ENCODE results near the gene DUOX1.
"Not testable (repeated sequence)": the region's sequence is repeated elsewhere in the genome, so short reads cannot be mapped to it uniquely, and the experiment has no call there.

The DUOX1 gene

GRCh38 chr15:45129651-45130129 is at the start of gene DUOX1, which contains the start of gene DUOXA1:
Gene DUOX1, plus strand, starts transcription at chr15:45129994. Its CDS starts 1,973 bp downstream, at chr15:45131967.
Gene DUOXA1, minus strand, starts transcription at chr15:45129879. Its CDS starts 6,865 bp downstream, at chr15:45123014.
- no peak for DNase-seq (ENCODE audit: low read depth, low spot score)

GRCh38 chr15:45080593-45080992 is 49.2 kb upstream of the DUOX1 start:
- DNase-seq (ENCODE audit: low read depth, low spot score), result not testable (repeated sequence)

DNA sequence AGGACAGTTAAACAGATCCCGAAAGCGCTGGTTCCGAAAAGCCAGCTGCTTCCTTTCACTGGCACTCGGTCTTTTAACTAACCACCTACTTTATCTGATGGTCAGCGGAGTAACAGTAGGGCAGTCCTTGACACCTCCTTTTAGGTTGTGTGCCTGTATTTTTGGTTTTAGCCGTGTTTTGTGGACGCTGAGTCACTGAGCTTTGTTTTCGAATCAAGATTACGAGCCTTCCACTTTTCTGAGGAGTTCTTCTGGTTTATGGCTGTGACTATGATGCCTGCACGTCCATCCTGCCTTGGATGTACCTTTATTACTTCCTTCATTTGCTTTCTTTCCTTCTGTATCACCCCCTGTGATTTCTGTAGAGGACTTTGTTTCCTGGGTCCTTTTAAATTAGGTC is 47.4 kb upstream of the DUOX1 start:
- DNase-seq (ENCODE audit: low read depth, low spot score), result not testable (repeated sequence)

- DNase-seq (ENCODE audit: low read depth, low spot score), result no peak
Measured at GRCh38 chr15:45083223-45083622, 46.6 kb upstream of the DUOX1 start.

- no peak for DNase-seq (ENCODE audit: low read depth, low spot score)
Measured at GRCh38 chr15:45084163-45084562, 45.6 kb upstream of the DUOX1 start.

DNA sequence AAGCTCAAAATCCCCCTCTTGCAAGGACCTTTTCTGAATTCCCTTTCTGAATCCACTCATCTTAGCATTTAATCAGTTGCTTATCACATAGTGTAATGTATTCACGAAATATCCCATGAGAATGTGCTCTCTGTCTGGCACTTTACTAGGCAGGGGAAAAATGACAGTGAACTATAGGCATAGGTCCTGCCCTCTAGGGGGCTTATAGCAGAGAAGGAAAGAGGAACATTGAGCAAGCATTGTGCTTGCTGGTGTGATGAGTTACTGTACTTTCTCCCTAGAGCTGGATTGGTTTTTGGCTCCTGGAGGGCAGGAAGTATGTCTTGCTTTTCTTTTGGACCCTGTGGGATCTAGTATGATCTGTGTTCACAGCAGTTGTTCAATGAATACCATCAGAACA is 42.3 kb upstream of the DUOX1 start:
- DNase-seq (ENCODE audit: low read depth, low spot score), result no peak

GRCh38 chr15:45088801-45089711 is 40.7 kb upstream of the DUOX1 start:
- DNase-seq (ENCODE audit: low read depth, low spot score), result no peak

GRCh38 chr15:45089712-45090373 is 40.0 kb upstream of the DUOX1 start:
- no peak for DNase-seq (ENCODE audit: low read depth, low spot score)

- DNase-seq (ENCODE audit: low read depth, low spot score), result no peak
Measured at GRCh38 chr15:45091161-45091560, 38.6 kb upstream of the DUOX1 start.

- no peak for DNase-seq (ENCODE audit: low read depth, low spot score)
Measured at GRCh38 chr15:45091576-45091975, 38.2 kb upstream of the DUOX1 start.

DNA sequence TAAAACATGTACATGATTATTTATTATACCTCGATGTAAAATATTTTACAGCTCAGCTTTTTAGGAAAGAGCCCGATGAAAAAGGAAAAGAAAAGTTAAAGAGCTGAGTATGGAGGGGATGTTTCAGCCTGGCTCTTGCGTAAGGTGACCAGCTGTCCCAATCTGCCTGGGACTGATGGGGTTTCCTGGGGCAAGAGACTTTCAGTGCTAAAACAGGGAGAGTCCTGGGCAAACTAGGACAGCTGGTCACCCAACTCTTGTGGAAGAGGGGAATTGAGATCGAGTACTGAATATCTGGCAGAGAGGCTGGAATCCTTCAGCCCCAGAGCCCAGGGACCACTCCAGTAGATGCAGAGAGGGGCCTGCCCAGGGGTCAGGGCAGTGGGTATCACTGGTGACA is 36.8 kb upstream of the DUOX1 start:
- DNase-seq (ENCODE audit: low read depth, low spot score), result no peak

DNA sequence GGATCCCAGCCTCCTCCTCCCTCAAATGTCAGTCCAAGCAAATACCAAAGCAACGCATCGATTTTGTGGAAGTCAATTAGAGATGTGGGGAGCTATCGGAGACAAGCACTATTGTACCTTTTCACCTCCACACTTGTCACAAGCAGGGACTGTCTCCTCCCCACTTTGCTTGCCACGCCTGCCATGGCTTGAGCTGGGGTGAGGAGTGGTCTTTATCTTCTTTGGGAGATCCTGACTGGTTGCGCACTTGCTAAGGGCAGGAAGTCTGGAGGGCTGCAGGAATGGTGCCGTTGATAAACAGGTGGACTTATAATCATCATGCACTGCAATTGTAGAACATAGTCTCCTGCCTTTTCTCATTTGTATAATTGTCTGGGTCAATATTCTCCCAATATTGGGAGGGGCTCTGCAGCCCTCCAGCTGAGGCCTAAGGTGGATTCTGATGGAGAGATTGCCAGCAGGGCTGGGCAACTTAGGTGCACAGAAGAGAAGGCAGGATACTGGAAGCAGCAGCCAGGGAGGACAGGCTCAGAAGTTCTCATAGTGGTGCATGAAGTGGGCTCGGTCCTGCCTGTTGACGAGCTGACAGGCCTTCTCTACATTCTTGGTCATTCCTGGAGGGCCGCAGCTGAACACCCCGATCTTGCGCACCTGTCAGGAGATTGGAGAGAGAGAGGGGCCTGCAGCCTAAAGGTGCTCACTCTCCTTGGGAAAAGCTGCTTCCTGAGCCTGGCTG is 36.0 kb upstream of the DUOX1 start:
- no peak for DNase-seq (ENCODE audit: low read depth, low spot score)

DNA sequence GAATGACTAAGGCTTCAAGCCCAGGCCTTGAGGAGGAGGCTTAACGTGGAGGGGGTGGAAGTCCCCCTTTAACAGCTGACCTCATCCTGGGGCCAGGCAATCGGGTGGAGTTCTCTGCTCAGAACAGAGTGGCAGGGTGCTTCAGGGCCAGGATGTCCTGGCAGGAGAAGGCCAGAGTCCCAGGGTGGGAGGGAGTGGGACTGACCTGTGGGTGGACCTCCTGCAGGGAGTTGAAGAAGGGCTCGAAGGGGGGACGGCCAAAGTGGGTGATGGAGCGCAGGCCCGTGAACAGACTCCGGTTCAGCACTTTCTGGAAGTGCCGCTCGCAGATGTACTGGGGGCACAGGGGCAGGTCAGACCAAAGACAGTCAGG is 35.5 kb upstream of the DUOX1 start:
- no peak for DNase-seq (ENCODE audit: low read depth, low spot score)

DNA sequence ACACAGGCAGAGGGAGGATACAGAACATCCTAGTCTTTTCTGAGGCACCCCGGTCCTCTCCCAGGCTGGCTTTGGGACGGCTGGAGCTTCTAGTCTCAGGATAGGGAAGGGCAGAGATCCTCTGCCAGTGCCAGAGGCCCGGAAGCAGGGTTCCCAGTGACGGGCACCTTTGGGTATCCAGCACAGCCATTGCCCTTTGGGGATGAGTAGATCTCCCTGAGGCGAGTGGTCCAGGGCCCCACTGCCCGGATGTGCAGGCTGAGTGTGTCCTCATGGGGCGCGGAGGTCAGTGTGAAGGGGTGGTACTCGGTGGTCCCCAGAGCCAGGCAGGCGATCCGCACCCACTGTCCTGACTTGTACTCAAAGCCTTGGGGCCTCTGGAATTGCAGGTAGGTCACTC is 34.1 kb upstream of the DUOX1 start:
- DNase-seq (ENCODE audit: low read depth, low spot score), result no peak

DNA sequence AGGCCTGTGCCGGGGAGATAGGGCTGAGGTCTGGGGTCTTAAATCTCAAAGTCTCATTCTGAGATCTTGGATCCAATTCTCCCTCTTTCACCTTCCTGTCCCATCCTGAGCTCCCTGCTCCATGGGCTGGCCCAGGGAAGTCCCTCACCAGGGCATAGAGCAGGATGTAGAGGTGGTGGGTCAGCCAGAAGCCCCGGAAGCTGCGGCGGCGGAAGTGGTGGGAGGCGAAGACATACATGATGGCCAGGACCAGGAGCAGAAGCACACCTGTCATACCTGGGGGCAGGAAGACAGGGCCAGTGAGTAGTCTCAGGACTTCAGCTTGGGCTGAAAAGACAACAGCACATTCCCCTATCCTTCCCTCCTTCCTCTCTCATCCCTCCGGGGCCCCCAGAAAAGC is 32.3 kb upstream of the DUOX1 start:
- DNase-seq (ENCODE audit: low read depth, low spot score), result no peak

DNA sequence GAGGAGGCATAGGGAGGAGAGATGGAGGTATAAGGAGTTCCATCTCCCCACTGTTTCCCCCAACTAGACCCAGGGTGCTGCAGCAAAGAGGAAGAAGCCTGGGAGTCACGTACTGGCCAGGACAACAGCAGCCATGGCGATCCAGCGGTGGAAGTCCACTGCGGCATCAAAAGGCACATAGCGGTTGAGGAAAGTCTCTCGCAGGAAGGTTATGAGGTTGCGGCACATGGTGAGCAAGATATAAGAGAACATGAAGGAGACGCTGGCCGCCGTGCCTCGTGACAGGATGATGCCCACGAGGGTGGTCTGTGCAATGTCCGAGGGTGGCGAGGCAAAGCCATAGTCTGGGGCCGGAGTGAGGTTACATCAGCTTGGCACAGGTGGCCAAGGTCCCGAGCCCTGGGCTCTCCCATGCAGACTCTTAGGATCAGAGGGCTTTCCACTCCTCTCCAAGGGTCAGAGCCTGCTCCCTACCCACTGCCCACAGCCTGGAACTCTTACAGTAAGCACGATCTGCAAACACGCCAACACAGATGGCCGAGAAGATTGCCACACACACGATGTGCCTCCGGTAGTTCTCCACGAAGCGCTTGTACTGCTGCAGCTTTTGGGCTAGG is 30.1 kb upstream of the DUOX1 start:
- no peak for DNase-seq (ENCODE audit: low read depth, low spot score)

GRCh38 chr15:45100884-45101625 is 28.7 kb upstream of the DUOX1 start:
- DNase-seq (ENCODE audit: low read depth, low spot score), result no peak

- no peak for DNase-seq (ENCODE audit: low read depth, low spot score)
Measured at GRCh38 chr15:45101749-45102148, 28.0 kb upstream of the DUOX1 start.

DNA sequence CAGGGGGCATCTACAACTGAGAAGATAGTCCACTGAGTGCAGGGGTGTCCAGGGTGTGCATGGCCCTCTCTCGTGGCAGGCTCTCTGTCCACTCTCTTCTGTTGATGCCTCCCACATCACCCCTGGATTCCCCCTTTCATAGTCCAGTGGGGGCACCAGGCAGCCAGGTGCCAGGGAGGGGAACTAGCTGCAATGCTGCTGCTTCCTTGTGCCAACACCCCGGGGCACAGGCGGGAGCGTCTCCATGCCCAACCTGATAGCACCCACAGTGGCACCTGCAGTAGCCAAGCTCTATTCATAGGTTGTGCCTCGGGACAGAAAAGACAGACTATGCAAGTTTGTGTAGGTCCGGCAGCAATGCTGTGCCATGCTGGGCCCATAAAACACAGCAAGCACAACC is 27.6 kb upstream of the DUOX1 start:
- no peak for DNase-seq (ENCODE audit: low read depth, low spot score)

- not testable (repeated sequence) for DNase-seq (ENCODE audit: low read depth, low spot score)
Measured at GRCh38 chr15:45104170-45104569, 25.6 kb upstream of the DUOX1 start.

- DNase-seq (ENCODE audit: low read depth, low spot score), result no peak
Measured at GRCh38 chr15:45105586-45105985, 24.2 kb upstream of the DUOX1 start.

Data from activated CD4-positive, CD25-positive, alpha-beta regulatory T cell treated with anti-CD3 and anti-CD28 coated beads, Interleukin-2, amount 50 U/mL, for 16 hours (primary cell).